Measurements from ENCODE around the gene CEP95.

The CEP95 gene

DNA sequence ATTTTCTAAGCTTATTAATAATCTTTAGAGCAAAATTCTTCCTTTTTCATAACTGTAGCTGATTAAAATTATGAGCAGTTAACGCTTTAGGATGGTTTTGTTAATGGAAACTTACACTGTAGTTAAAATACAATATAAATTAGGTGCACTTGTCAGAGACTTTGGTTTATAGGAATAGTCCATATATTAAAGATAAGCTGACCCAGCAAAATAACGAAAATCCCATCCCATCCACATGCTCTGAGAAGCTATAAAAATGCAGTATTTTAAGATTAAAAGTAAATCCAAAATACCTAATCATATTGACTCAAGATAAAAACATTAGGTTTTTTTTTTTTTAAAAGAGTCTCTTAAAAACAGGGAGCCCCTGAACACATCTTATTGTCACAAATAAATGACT is 38.0 kb downstream of the CEP95 start:
- no peak for DNase-seq (ENCODE audit: low read depth)
- TF ChIP-seq, protein P1, sequence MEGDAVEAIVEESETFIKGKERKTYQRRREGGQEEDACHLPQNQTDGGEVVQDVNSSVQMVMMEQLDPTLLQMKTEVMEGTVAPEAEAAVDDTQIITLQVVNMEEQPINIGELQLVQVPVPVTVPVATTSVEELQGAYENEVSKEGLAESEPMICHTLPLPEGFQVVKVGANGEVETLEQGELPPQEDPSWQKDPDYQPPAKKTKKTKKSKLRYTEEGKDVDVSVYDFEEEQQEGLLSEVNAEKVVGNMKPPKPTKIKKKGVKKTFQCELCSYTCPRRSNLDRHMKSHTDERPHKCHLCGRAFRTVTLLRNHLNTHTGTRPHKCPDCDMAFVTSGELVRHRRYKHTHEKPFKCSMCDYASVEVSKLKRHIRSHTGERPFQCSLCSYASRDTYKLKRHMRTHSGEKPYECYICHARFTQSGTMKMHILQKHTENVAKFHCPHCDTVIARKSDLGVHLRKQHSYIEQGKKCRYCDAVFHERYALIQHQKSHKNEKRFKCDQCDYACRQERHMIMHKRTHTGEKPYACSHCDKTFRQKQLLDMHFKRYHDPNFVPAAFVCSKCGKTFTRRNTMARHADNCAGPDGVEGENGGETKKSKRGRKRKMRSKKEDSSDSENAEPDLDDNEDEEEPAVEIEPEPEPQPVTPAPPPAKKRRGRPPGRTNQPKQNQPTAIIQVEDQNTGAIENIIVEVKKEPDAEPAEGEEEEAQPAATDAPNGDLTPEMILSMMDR (IDR thresholded peaks at IDR 0.05; ENCODE audit: control insufficient read depth, extremely low read depth, insufficient read depth), result no peak
- H3K4me3 ChIP-seq (ENCODE audit: low read depth, low read length), result no peak overlapping the region

DNA sequence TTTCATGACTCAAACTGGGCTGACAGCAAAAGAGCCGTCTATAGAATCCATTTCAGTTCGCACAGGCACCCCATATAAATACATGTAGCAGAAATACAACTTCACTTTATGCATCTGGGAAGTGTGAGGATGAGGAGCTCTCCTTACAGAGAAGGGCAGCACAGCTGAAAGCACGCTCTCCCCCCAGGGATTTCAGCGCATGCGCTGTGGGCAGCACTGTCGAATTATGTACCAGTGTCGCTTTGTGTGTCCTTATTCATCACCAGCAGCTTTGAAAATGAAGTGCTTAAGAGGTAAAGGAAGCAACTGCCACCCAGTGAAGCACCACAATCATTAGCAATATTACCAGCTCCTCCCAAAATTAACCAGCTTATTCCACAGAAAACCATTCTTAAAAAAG is 39.9 kb downstream of the CEP95 start:
- no peak for DNase-seq (ENCODE audit: low read depth)
- H3K4me3 ChIP-seq (ENCODE audit: low read depth, low read length), result no peak overlapping the region
- TF ChIP-seq, protein P1 (IDR thresholded peaks at IDR 0.05; ENCODE audit: control insufficient read depth, extremely low read depth, insufficient read depth), result no peak

DNA sequence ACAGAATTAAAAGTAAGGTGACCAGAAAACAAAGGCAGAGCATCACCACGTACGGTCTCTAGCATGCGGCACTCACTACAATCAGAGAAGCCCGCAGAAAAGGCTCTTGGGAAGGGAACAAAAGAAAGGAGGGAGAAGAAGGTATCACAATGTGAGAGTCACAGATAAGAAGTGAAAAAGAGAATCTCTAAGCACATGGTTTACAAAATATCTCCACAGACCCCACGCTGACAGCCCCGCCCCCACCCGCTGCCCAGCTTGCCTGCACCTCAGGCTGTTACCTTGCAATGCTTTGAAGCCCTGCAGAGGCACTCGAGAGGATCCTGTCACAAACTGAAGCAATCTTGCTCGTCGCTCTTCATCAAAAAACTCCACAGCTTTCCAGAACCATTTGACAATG is 40.5 kb downstream of the CEP95 start:
- no peak overlapping the region for H3K4me3 ChIP-seq (ENCODE audit: low read depth, low read length)
- no peak for DNase-seq (ENCODE audit: low read depth)
- TF ChIP-seq, protein P1 (IDR thresholded peaks at IDR 0.05; ENCODE audit: control insufficient read depth, extremely low read depth, insufficient read depth), result no peak

DNA sequence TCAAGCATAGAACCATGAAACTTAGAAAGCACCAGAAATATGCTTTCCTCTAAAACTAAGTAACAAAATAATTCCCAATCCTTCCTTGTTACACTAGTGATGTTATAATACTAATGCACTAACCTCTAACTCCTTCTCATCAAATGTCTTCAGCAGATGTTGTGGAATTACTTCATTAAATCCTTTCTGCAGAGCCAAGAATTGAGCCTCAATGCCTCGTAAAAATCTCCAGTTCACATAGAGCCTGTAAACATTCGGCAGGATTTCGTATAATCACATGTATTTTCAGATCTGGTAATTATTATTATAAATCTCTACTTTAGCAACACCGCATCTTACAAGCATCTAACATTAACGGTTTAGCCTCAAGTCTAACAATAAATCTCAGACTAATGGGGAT is 44.7 kb downstream of the CEP95 start:
- DNase-seq (ENCODE audit: low read depth), result no peak
- no peak overlapping the region for H3K4me3 ChIP-seq (ENCODE audit: low read depth, low read length)
- TF ChIP-seq, protein P1 (IDR thresholded peaks at IDR 0.05; ENCODE audit: control insufficient read depth, extremely low read depth, insufficient read depth), result no peak

DNA sequence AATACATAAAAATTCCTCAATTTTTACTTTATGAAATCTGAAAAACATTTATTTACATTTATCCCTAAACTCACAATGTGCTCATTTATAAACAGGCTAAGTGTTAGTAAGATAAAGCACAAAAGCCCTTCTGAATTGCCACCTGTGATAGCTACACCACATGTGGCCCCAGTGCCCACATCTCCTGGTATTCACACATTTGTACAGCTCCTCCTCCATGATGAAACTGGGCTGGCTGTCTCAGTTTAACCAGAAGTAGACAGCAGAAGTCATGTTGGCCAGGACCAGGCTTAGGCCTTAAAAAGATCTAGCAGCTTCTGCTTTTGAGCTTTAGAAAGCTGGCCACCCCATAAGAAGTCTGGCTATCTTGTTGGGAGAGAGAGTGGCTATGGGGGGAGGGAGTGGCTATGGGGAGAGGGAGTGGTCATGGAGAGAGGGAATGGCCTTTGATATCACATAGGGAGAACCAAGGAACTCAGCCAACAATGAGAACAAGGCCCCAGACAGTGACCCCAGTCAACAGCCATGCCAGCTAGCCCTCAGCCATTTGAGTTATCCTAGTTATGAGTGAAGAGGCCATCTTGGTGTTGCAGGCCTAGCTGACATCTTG is 47.4 kb downstream of the CEP95 start:
- TF ChIP-seq, protein P1 (IDR thresholded peaks at IDR 0.05; ENCODE audit: control insufficient read depth, extremely low read depth, insufficient read depth), result no peak
- no peak for DNase-seq (ENCODE audit: low read depth)
- H3K4me3 ChIP-seq (ENCODE audit: low read depth, low read length), result no peak overlapping the region

DNA sequence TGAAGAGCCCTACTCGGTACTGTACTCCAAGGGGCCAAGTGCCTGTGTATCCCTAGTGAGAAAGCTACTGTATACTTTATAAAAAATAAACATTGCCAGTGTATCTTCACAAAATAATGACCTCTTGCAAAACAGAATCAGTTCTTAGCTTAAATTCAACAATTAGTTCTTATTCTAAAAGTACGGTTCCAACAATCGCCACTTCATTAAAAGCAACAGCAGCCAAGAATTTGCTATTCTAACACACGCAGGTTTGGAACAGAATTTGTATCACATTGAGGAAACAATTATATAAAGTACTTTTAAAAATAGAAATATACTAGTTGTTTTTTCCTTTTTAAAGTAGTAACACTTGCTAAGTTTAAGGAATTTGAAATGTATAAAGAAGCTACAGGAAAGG is 48.5 kb downstream of the CEP95 start:
- no peak overlapping the region for H3K4me3 ChIP-seq (ENCODE audit: low read depth, low read length)
- DNase-seq (ENCODE audit: low read depth), result no peak
- TF ChIP-seq, protein P1 (IDR thresholded peaks at IDR 0.05; ENCODE audit: control insufficient read depth, extremely low read depth, insufficient read depth), result no peak

DNA sequence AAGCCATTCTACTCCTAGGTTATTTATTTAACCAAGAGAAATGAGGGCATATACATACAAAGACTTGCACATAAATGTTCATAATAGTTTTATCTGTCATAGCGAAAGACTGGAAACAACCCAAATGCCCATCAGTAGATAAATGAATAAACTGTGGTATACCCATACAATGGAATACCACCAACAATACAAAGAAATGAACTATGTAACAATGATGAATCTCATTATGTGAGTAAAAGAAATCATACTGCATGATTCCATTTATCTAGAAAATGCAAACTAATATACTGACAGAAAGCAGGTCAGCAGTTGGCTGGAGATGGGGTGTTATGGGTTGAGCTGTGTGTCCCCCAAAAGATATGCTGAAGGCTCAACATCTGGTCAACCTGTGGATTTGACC is 57.3 kb downstream of the CEP95 start:
- TF ChIP-seq, protein P1 (IDR thresholded peaks at IDR 0.05; ENCODE audit: control insufficient read depth, extremely low read depth, insufficient read depth), result no peak
- no peak for DNase-seq (ENCODE audit: low read depth)
- H3K4me3 ChIP-seq (ENCODE audit: low read depth, low read length), result no peak overlapping the region

All from LNCaP clone FGC (cell line).